HepG2 (cell line): ENCODE measurements around the gene REST. TPM values are rescaled to one million over a fixed set of nuclear protein-coding genes. Genes with fewer than 3 reads are reported as not detected.

Experiments used
- ATAC-seq: fragments of 200-7000 bp; cut with Tn5 transposase; 3 replicates; pipeline ENCODE4 v1.9.1; 2020; ENCODE audit warnings: mild to moderate bottlenecking, moderate library complexity
- Bru-seq: library from RNA; stranded (reverse); fragments of 400-500 nt; gene quantifications from one replicate; lab custom pipeline; 2021; lab: Mats Ljungman, UMichigan
- BruChase-seq, 2 experiments: library from RNA; stranded (reverse); fragments of 400-500 nt; gene quantifications; one replicate each; lab custom pipeline; 2021; lab: Mats Ljungman, UMichigan
- BruUV-seq: library from RNA; stranded (reverse); fragments of 400-500 nt; replicated peaks from 2 replicates; lab custom pipeline; 2021; lab: Mats Ljungman, UMichigan
- CTCF ChIA-PET: fragments of 300-600 bp; formaldehyde crosslinking; extraction: SDS; loops from one replicate; lab custom pipeline; 2021; ENCODE audit warnings: low total read pairs, inconsistent platforms, low intra/inter-chr PET ratio; lab: Yijun Ruan, JAX
- POLR2A ChIA-PET: fragments of 350-600 bp; sonication (Branson Sonifier 250); formaldehyde crosslinking; loops from one replicate; lab custom pipeline; 2020; ENCODE audit warnings: antibody characterized with exemption, inconsistent platforms; lab: Yijun Ruan, JAX
- DNase-seq: peaks from one replicate; pipeline ENCODE4 v3.0.0-alpha.2; 2015; ENCODE audit warnings: low spot score
- FAIRE-seq: peaks from 3 replicates; lab custom pipeline; 2011; peaks lifted over from hg19 to GRCh38; lab: Jason Lieb, UNC
- H2AFZ ChIP-seq: one replicate; pipeline ENCODE4 v1.6.1; 2011; ENCODE audit warnings: low read length, inconsistent platforms
- H3K27ac ChIP-seq: fragments of 300-600 bp; 3 replicates; pipeline ENCODE4 v1.8.0; 2011; ENCODE audit warnings: mixed run types, mild to moderate bottlenecking, mixed read lengths, low read length, inconsistent platforms; ENCODE audit not compliant: insufficient read depth; ENCODE audit errors: extremely low read length
- H3K27me3 ChIP-seq, 2 experiments: fragments of 200-600 bp in 1 of 2; 2 replicates in 1 of 2; 3 replicates in 1 of 2; pipeline versions ENCODE4 v1.6.0 to v1.8.0; 2011; ENCODE audit warnings: low read length in 2 of 2, mild to moderate bottlenecking in 2 of 2, moderate library complexity in 2 of 2, inconsistent platforms in 1 of 2; ENCODE audit not compliant: insufficient read depth in 2 of 2, control insufficient read depth in 1 of 2
- H3K36me3 ChIP-seq, 2 experiments: fragments of 200-600 bp in 1 of 2; replicated peaks in 1 of 2; 2 replicates in 1 of 2; 3 replicates in 1 of 2; pipeline versions ENCODE4 v1.5.1 to v1.8.0; 2011; ENCODE audit warnings: low read length in 2 of 2, inconsistent platforms in 1 of 2; ENCODE audit not compliant: insufficient read depth in 2 of 2, control insufficient read depth in 1 of 2
- H3K4me1 ChIP-seq: 2 replicates; pipeline ENCODE4 v1.5.1; 2012; ENCODE audit warnings: low read length, inconsistent platforms; ENCODE audit not compliant: insufficient read depth
- H3K4me2 ChIP-seq: 2 replicates; pipeline ENCODE4 v1.6.0; 2011; ENCODE audit warnings: low read depth, low read length, inconsistent platforms
- H3K4me3 ChIP-seq, 3 experiments: fragments of 200-600 bp in 1 of 3; sonication (generic), shearing (Covaris generic) in 1 of 3; replicated peaks in 1 of 3; 2 replicates each; pipeline ENCODE4 v1.5.1; 2011 to 2016; ENCODE audit warnings: low read length in 3 of 3, inconsistent platforms in 2 of 3, low read depth in 2 of 3, mild to moderate bottlenecking in 2 of 3, control low read depth in 1 of 3, mixed read lengths in 1 of 3; ENCODE audit not compliant: insufficient read depth in 1 of 3
- H3K79me2 ChIP-seq: one replicate; pipeline ENCODE4 v1.6.1; 2011; ENCODE audit warnings: low read length, inconsistent platforms; ENCODE audit not compliant: insufficient read depth
- H3K9ac ChIP-seq: 2 replicates; pipeline ENCODE4 v1.6.0; 2011; ENCODE audit warnings: mild to moderate bottlenecking, low read depth, low read length, inconsistent platforms; ENCODE audit not compliant: insufficient read depth
- H3K9me3 ChIP-seq: 2 replicates; pipeline ENCODE4 v1.5.1; 2012; ENCODE audit warnings: mild to moderate bottlenecking, low read length
- H4K20me1 ChIP-seq: 2 replicates; pipeline ENCODE4 v1.6.0; 2011; ENCODE audit warnings: inconsistent platforms, mild to moderate bottlenecking, low read length, moderate library complexity; ENCODE audit not compliant: insufficient read depth
- DZIP1 ChIP-seq: sonication (generic); formaldehyde crosslinking; IDR thresholded peaks from 2 replicates; pipeline ENCODE4 v1.5.0; 2020; ENCODE audit warnings: mild to moderate bottlenecking, missing genetic modification reagents
- NR1H2 ChIP-seq: sonication (generic); formaldehyde crosslinking; IDR thresholded peaks from 2 replicates; pipeline ENCODE4 v1.8.1; 2022; ENCODE audit warnings: low read depth, missing genetic modification reagents, borderline replicate concordance
- NRL ChIP-seq: sonication (generic); formaldehyde crosslinking; IDR thresholded peaks from 2 replicates; pipeline ENCODE4 v1.5.0; 2020; ENCODE audit warnings: missing genetic modification reagents, mild to moderate bottlenecking, moderate library complexity, borderline replicate concordance
- POLR2A ChIP-seq, 2 experiments: IDR thresholded peaks; 2 replicates each; pipeline ENCODE4 v1.6.1; 2011; ENCODE audit warnings: low read depth in 2 of 2, low read length in 2 of 2, mild to moderate bottlenecking in 1 of 2, moderate library complexity in 1 of 2; ENCODE audit not compliant: insufficient read depth in 1 of 2
- TCF7L2 ChIP-seq: IDR thresholded peaks from 2 replicates; pipeline ENCODE4 v1.6.1; 2011; ENCODE audit warnings: mild to moderate bottlenecking, low read depth, low read length, moderate library complexity
- TFE3 ChIP-seq: IDR thresholded peaks from 2 replicates; pipeline ENCODE4 v1.6.1; 2016
- ZBTB14 ChIP-seq: sonication (generic); formaldehyde crosslinking; IDR thresholded peaks from 2 replicates; pipeline ENCODE4 v1.4.0; 2020; ENCODE audit warnings: missing genetic modification reagents
- ZMAT5 ChIP-seq: sonication (generic); formaldehyde crosslinking; IDR thresholded peaks from 2 replicates; pipeline ENCODE4 v1.5.0; 2020; ENCODE audit warnings: mild to moderate bottlenecking, low read depth, missing genetic modification reagents, borderline replicate concordance
- ZNF350 ChIP-seq: sonication (generic); formaldehyde crosslinking; IDR thresholded peaks from 2 replicates; pipeline ENCODE4 v1.4.0; 2020; ENCODE audit warnings: mild to moderate bottlenecking, low read depth, missing genetic modification reagents, borderline replicate concordance
- ZNF564 ChIP-seq: sonication (generic); formaldehyde crosslinking; IDR thresholded peaks from 2 replicates; pipeline ENCODE4 v1.8.1; 2023; ENCODE audit warnings: mild to moderate bottlenecking, missing genetic modification reagents
- ZSCAN20 ChIP-seq: sonication (generic); formaldehyde crosslinking; IDR thresholded peaks from 2 replicates; pipeline ENCODE4 v1.4.0; 2020; ENCODE audit warnings: missing genetic modification reagents, mild to moderate bottlenecking, borderline replicate concordance
- WGBS: methylation state at CpG from one replicate; pipeline ENCODE4 v1.1.6; 2017; ENCODE audit warnings: low lambda C conversion rate; 5-methylcytosine and 5-hydroxymethylcytosine counted together
- in situ Hi-C: cut with HindIII; loops from 2 replicates; pipeline ENCODE4 v1.10.0; 2017; ENCODE audit warnings: low pct_unique_long_range_greater_than_20kb; ENCODE audit not compliant: extremely low pct_ligation_motif_present
- intact Hi-C: fragments of 100-400 bp; cut with micrococcal nuclease; formaldehyde crosslinking; loops from one replicate; pipeline ENCODE4 v1.10.0; 2022; ENCODE audit not compliant: unreplicated experiment
- long read RNA-seq, 2 experiments: library from RNA in 1 of 2; library from polyadenylated mRNA in 1 of 2; stranded (forward) in 1 of 2; unstranded in 1 of 2; transcript quantifications; one replicate each; pipeline ENCODE4 v2.0.0, GENCODE V29; 2019 to 2022
- polyA minus RNA-seq, 3 experiments: library from RNA; depleted of rRNA, polyadenylated mRNA; stranded (reverse); fragments of >200 nt; gene quantifications; 2 replicates each; pipeline ENCODE4 v1.2.3, GENCODE V29; 2011; ENCODE audit warnings: low replicate concordance in 1 of 3
- polyA plus RNA-seq, 8 experiments: library from polyadenylated mRNA; depleted of rRNA in 3 of 8; stranded (reverse) in 7 of 8; unstranded in 1 of 8; fragments of >200 nt; fragmentation: Illumina TruSeq in 4 of 8; extraction: Trizol in 4 of 8; gene quantifications; 2 replicates each; pipeline versions ENCODE4 v1.2.1 to v1.2.3, GENCODE V29; 2011 to 2016; ENCODE audit warnings: low read depth in 4 of 8, missing spikeins in 1 of 8, mixed read lengths in 1 of 8; ENCODE audit not compliant: insufficient read depth in 1 of 8
- total RNA-seq, 5 experiments: library from RNA; depleted of rRNA; stranded (reverse); fragments of >200 nt; fragmentation: Illumina TruSeq; extraction: Trizol; gene quantifications; 2 replicates each; pipeline ENCODE4 v1.2.3, GENCODE V29; 2016; ENCODE audit warnings: low read depth in 1 of 5

Gene REST
- total RNA-seq (2016; rRNA removed; fragmentation: Illumina TruSeq; extraction: Trizol): 22.4 and 30.4 TPM in 2 replicates
- 1.3 and 2.2 TPM in 2 replicates for total RNA-seq (2016; cell fraction: cytosol; rRNA removed; fragmentation: Illumina TruSeq; extraction: Trizol; ENCODE audit: low read depth)
- total RNA-seq (2016; cell fraction: insoluble cytoplasmic fraction; rRNA removed; fragmentation: Illumina TruSeq; extraction: Trizol): 21.3 and 29.2 TPM in 2 replicates
- total RNA-seq (2016; cell fraction: membrane; rRNA removed; fragmentation: Illumina TruSeq; extraction: Trizol): 7.4 TPM in 2 replicates
- total RNA-seq (2016; cell fraction: nucleus; rRNA removed; fragmentation: Illumina TruSeq; extraction: Trizol): 26.3 and 27.1 TPM in 2 replicates
- 9.4 and 12.7 TPM in 2 replicates for polyA plus RNA-seq (2011; rRNA removed)
- 4.1 and 6.6 TPM in 2 replicates for polyA plus RNA-seq (2011; cell fraction: cytosol; rRNA removed)
- polyA plus RNA-seq (2011; cell fraction: nucleus; rRNA removed): 7.0 and 8.7 TPM in 2 replicates
- polyA plus RNA-seq (2012): 6.7 and 7.0 TPM in 2 replicates
- 0.28 and 0.45 TPM in 2 replicates for polyA plus RNA-seq (2016; cell fraction: cytosol; fragmentation: Illumina TruSeq; extraction: Trizol; ENCODE audit: low read depth)
- polyA plus RNA-seq (2016; cell fraction: insoluble cytoplasmic fraction; fragmentation: Illumina TruSeq; extraction: Trizol; ENCODE audit: low read depth): 15.0 and 16.0 TPM in 2 replicates
- polyA plus RNA-seq (2016; cell fraction: membrane; fragmentation: Illumina TruSeq; extraction: Trizol; ENCODE audit: low read depth): 1.6 and 2.1 TPM in 2 replicates
- polyA plus RNA-seq (2016; cell fraction: nucleus; fragmentation: Illumina TruSeq; extraction: Trizol; ENCODE audit: insufficient read depth, low read depth): 13.9 and 14.9 TPM in 2 replicates
- 40.5 and 55.7 TPM in 2 replicates for polyA minus RNA-seq (2011; rRNA and poly(A)+ RNA removed; ENCODE audit: low replicate concordance)
- 19.3 and 26.7 TPM in 2 replicates for polyA minus RNA-seq (2011; cell fraction: cytosol; rRNA and poly(A)+ RNA removed)
- polyA minus RNA-seq (2011; cell fraction: nucleus; rRNA and poly(A)+ RNA removed): 40.7 and 46.9 TPM in 2 replicates
- Bru-seq, nascent RNA: percentile 82 among the genes with signal in this experiment
- BruChase-seq, experiment 1, labeled RNA remaining after a 6-hour chase: percentile 90 among the genes with signal in this experiment
- percentile 90 among the genes with signal in this experiment for BruChase-seq, experiment 2, labeled RNA remaining after a 2-hour chase
- long read RNA-seq, experiment 1, full-length matches to known transcripts: 20 of 28 reads
- long read RNA-seq, experiment 1, partial matches to known transcripts: 1 of 28 reads
- long read RNA-seq, experiment 1, other reads (novel, unspliced or antisense): 7 of 28 reads
- long read RNA-seq, experiment 2, partial matches to known transcripts: 0 of 19 reads
- long read RNA-seq, experiment 2, other reads (novel, unspliced or antisense): 19 of 19 reads

GRCh38 chr4:56907489-56908205 lies at the start of gene REST:
REST (plus strand) TSS chr4:56907900; CDS start chr4:56910639, 2,739 bp downstream.
- in situ Hi-C loops (no loop called here), intact Hi-C loops (loop anchor here (2.0 to 5.0 kb wide), 2 partner anchors 69 to 470 kb away; partner anchors contain the start of genes NOA1, PAICS and PPAT)
- H3K36me3 ChIP-seq: peaks cover 3% of the 10 kb centered on the region in 2 experiments; a peak in 2 of 5 replicates
- H3K9me3 ChIP-seq: no peaks in the 10 kb centered on the region
- peaks cover 36% of the 10 kb centered on the region for H3K79me2 ChIP-seq
- H3K4me2 ChIP-seq: peak within 1 kb of the TSS; percentile 89
- under 1% methylated on average over 13 of the region's 74 CpGs for WGBS
- BruUV-seq: no TSS peak
- peak; percentile 21 for DNase-seq
- ChIA-PET POLR2A (interaction anchor here (1.0 to 4.1 kb wide), 3 partner anchors 11 to 472 kb away, joined by 3 to 49 read pairs (median 6); partner anchors contain the start of genes NOA1, PAICS, POLR2B and PPAT), CTCF (no interaction called here)
- H4K20me1 ChIP-seq: no peaks in the 10 kb centered on the region
- peaks cover 0 to 12% of the 10 kb centered on the region in 2 experiments; a peak in 1 of 5 replicates for H3K27me3 ChIP-seq
- H3K4me1 ChIP-seq: peaks cover 34% of the 10 kb centered on the region
- peak within 1 kb of the TSS; percentile 42 for H2AFZ ChIP-seq
- FAIRE-seq: no peak
- peak; percentile 77 for ATAC-seq
- H3K27ac ChIP-seq: peak within 1 kb of the TSS; percentile 96
- H3K9ac ChIP-seq: peak within 1 kb of the TSS; percentile 94
- peak within 1 kb of the TSS; percentile 94 to 99 (median 99) for H3K4me3 ChIP-seq
- TF ChIP-seq NRL (CRISPR knock-in tag) (no peak), ZBTB14 (peak; percentile 92), TFE3 (CRISPR knock-in tag) (no peak), NR1H2 (no peak), POLR2A (IDR thresholded peaks at IDR 0.05; ENCODE audit: insufficient read depth in 1 of 2, low read depth in 2 of 2, low read length in 2 of 2) (peak; percentile 58 to 66; a peak in 2 of 4 replicates), ZNF564 (no peak), TCF7L2 (no peak), ZSCAN20 (CRISPR knock-in tag) (no peak), ZMAT5 (CRISPR knock-in tag) (no peak), DZIP1 (CRISPR knock-in tag) (no peak), ZNF350 (no peak)
